H1 (cell line): ENCODE measurements around the gene RNF220. TPM values are rescaled to one million over a fixed set of nuclear protein-coding genes. Genes with fewer than 3 reads are reported as not detected.

Experiments used
- CREB1 ChIP-seq: IDR thresholded peaks from 2 replicates; pipeline ENCODE4 v1.6.1; 2012; ENCODE audit warnings: inconsistent platforms
- HDAC6 ChIP-seq: IDR thresholded peaks from one replicate; pipeline ENCODE4 v1.7.1; 2012; ENCODE audit warnings: low read depth, mild to moderate bottlenecking, inconsistent platforms, low read length, moderate library complexity
- KDM4A ChIP-seq: IDR thresholded peaks from one replicate; pipeline ENCODE4 v1.7.1; 2012; ENCODE audit warnings: low read depth, mild to moderate bottlenecking, moderate library complexity, low read length, inconsistent platforms; ENCODE audit not compliant: severe bottlenecking
- SIN3A ChIP-seq, 2 experiments: IDR thresholded peaks in 1 of 2; conservative IDR thresholded peaks in 1 of 2; 2 replicates each; pipeline ENCODE4 v1.6.1; 2011 to 2012; ENCODE audit warnings: low read length in 2 of 2, improper control_type of control experiment in 1 of 2, low read depth in 1 of 2, mild to moderate bottlenecking in 1 of 2
- SP1 ChIP-seq: IDR thresholded peaks from 2 replicates; pipeline ENCODE4 v1.6.1; 2011; ENCODE audit warnings: low read depth, low read length
- SP4 ChIP-seq: IDR thresholded peaks from 2 replicates; pipeline ENCODE4 v1.6.1; 2012; ENCODE audit warnings: low read length, inconsistent platforms
- TCF12 ChIP-seq: IDR thresholded peaks from 2 replicates; pipeline ENCODE4 v1.6.1; 2011; ENCODE audit warnings: low read depth, mild to moderate bottlenecking, low read length
- polyA plus RNA-seq, 7 experiments: library from polyadenylated mRNA; depleted of rRNA in 3 of 7; stranded (reverse) in 5 of 7; unstranded in 2 of 7; fragments of >200 nt in 5 of 7; fragments of 200-250 nt in 2 of 7; gene quantifications; 1 replicate in 5 of 7; 2 replicates in 1 of 7; 4 replicates in 1 of 7; pipeline versions ENCODE4 v1.2.1 to v1.2.3, GENCODE V29; 2011 to 2013; ENCODE audit warnings: missing spikeins in 2 of 7, mixed read lengths in 2 of 7
- total RNA-seq: library from RNA; stranded (reverse); fragmentation: NEBNext Ultra II Directional; extraction: Animal tissue kit (Norgen Biotek cat#: 25700); gene quantifications from 2 replicates; pipeline ENCODE4 v1.2.1, GENCODE V29; 2021
- TF ChIP-seq, protein P1 (sequence below): IDR thresholded peaks from 2 replicates; pipeline ENCODE4 v1.6.1; 2012; ENCODE audit warnings: inconsistent platforms

The RNF220 gene
- total and polyA plus RNA-seq, 2 of the 8 experiments (the other 6 are each of a cell fraction or from before 2014, with no cell fraction given) = 123 to 160 TPM

DNA sequence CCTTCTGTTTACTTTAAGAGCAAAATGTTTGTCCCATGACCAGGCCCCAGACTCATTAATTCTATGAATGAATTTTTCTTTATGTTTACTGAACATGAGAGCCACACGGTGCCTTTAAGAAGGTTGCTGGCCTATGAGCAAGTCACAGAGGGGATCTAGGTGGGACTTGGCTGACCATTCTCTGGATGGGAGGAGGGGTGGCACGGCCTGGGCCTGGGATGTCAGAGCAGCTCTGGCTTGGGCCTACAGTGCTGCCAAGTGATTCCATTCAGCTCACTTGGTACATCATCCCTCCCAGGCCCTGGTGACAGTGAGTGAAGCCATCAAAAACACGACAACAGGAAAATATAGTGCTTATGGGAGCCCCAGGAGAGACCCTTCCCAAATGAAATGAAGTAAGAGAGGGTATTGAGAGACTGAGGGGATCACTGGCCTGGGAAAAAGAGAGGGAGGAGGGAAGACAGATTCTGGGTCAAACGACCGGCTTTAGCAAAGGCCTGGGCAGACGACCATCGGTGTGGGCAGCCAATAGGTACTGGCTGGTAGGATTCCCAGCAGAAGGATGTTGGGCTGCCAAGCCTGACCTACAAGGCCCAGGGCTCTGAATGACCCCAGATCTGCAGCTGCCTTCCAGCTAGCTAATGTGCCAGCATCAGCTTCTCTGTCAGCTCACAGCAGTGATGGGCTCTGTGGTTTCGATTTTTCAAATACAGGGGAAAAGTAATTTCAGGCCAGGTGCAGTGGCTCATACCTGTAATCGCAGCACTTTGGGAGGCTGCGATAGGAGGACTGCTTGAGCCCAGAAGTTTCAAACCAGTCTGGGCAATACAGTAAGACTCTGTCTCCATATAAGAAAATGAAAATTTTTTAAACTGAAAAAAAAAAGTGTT lies 265.9 kb downstream of the RNF220 start (continued):
- no peak for TF ChIP-seq SIN3A (conservative IDR thresholded peaks at IDR 0.05 in 1 of 2, IDR thresholded peaks at IDR 0.05 in 1 of 2; ENCODE audit: low read depth in 1 of 2, low read length in 2 of 2)
- TF ChIP-seq SP4 = no peak
- TF ChIP-seq HDAC6 = no peak
- TF ChIP-seq KDM4A = no peak
- TF ChIP-seq CREB1 = no peak
- TF ChIP-seq, protein P1, sequence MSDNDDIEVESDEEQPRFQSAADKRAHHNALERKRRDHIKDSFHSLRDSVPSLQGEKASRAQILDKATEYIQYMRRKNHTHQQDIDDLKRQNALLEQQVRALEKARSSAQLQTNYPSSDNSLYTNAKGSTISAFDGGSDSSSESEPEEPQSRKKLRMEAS = no peak
- TF ChIP-seq TCF12 = no peak
- TF ChIP-seq SP1 = no peak
